ENCODE results near the gene EXOC3.

- TF ChIP-seq CTCF (conservative IDR thresholded peaks at IDR 0.05; ENCODE audit: low read length) (no peak), EZH2phosphoT487 (IDR thresholded peaks at IDR 0.05; ENCODE audit: borderline replicate concordance) (no peak)
Measured at GRCh38 chr5:403995-404394, 39.0 kb upstream of the EXOC3 start.
